A673 (cell line): ENCODE data around the gene MTTP.

Experiments used
- EZH2 ChIP-seq: fragments of 200-600 bp; sonication (generic); IDR thresholded peaks from 2 replicates; pipeline ENCODE4 v1.6.1; 2017; ENCODE audit warnings: borderline replicate concordance, low read depth, mild to moderate bottlenecking, mixed read lengths, antibody characterized with exemption, low read length; ENCODE audit not compliant: poor library complexity, severe bottlenecking
- TF ChIP-seq, protein P1 (sequence below): fragments of 300-800, 200-600 bp; sonication (generic); conservative IDR thresholded peaks from 2 replicates; pipeline ENCODE4 v1.5.1; 2017; ENCODE audit warnings: low read depth, mild to moderate bottlenecking, antibody characterized with exemption, low read length, moderate library complexity, mixed read lengths

DNA sequence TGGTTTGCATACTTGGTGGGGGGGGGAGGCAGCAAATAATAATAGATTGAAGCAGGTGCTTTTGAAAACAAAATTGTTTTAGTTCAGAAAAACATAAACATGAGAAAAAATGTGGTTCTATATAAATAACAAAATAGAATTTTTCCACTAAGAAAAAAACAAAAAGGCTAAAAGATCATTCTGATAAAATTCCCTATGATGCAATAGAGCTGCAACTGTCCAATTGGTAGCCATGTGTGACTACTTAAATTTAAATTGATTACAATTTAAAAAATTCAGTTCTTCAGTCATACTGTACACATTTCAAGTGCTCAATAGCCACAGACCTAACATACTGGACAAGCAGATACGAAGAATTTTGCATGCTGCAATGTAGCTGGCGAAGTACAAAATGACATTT, 21.8 kb upstream of the MTTP start:
- TF ChIP-seq, protein P1, sequence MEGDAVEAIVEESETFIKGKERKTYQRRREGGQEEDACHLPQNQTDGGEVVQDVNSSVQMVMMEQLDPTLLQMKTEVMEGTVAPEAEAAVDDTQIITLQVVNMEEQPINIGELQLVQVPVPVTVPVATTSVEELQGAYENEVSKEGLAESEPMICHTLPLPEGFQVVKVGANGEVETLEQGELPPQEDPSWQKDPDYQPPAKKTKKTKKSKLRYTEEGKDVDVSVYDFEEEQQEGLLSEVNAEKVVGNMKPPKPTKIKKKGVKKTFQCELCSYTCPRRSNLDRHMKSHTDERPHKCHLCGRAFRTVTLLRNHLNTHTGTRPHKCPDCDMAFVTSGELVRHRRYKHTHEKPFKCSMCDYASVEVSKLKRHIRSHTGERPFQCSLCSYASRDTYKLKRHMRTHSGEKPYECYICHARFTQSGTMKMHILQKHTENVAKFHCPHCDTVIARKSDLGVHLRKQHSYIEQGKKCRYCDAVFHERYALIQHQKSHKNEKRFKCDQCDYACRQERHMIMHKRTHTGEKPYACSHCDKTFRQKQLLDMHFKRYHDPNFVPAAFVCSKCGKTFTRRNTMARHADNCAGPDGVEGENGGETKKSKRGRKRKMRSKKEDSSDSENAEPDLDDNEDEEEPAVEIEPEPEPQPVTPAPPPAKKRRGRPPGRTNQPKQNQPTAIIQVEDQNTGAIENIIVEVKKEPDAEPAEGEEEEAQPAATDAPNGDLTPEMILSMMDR = no peak
- TF ChIP-seq EZH2 = no peak
